Measurements from ENCODE around the gene SSNA1.

SSNA1 gene, protein sequence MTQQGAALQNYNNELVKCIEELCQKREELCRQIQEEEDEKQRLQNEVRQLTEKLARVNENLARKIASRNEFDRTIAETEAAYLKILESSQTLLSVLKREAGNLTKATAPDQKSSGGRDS

DNA sequence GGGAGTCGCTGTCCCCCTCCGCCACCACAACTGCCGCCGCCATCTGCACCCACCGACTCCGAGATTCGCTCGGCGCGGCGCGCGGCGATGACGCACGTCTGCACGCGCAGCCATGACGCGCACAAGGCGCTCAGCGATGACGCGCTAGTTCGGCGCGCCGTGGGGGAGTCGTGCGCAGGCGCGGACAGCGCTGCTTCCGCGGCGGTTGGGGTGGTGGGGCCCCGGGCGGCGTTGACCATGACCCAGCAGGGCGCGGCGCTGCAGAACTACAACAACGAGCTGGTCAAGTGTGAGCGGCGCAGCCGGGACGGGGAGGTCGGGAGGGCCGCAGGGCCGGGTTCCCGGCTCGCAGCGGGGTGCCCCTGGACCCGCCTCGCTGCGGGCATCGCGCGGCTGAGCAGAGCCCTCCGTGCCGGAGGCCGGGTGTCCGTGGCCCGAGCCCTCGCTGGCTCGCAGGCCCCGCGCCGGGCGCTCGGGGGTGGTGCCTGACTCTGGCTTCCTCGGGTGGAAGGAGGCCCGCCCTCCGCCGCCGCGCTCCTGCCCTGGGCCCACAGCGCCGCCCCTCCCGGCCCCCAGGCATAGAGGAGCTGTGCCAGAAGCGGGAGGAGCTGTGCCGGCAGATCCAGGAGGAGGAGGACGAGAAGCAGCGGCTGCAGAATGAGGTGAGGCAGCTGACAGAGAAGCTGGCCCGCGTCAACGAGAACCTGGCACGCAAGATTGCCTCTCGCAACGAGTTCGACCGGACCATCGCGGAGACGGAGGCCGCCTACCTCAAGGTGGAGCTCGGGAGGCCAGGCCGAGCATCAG, at the start of gene SSNA1, which contains the start of gene ANAPC2:
TSS of gene SSNA1 (plus strand) at position 187 of the 807 bp plus-strand sequence. CDS start at position 238, 51 bp downstream.
TSS of gene ANAPC2 (minus strand) at position 71 of the 807 bp plus-strand sequence. CDS start at position 43, 28 bp downstream.
- DNase-seq (ENCODE audit: low read depth) = peak; percentile 88

DNA sequence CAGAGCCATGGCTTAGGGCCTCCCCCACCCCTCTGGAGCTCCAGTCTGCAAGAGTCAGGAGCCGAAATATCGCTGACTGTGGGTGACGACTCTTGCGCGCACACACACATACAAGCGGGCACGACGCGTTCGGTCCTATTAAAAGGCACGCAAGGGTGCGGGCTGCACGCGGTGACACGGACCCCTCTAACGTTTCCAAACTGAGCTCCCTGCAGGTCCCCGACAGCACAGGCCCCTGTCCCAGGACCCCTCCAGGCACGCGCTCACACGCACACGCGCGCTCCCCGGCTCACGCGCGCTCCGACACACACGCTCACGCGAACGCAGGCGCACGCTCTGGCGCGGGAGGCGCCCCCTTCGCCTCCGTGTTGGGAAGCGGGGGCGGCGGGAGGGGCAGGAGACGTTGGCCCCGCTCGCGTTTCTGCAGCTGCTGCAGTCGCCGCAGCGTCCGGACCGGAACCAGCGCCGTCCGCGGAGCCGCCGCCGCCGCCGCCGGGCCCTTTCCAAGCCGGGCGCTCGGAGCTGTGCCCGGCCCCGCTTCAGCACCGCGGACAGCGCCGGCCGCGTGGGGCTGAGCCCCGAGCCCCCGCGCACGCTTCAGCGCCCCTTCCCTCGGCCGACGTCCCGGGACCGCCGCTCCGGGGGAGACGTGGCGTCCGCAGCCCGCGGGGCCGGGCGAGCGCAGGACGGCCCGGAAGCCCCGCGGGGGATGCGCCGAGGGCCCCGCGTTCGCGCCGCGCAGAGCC, 49.6 kb upstream of the SSNA1 start, which contains the start of gene GRIN1:
TSS of gene GRIN1 (plus strand) at position 433 of the 746 bp plus-strand sequence. CDS start 333 bp downstream, outside the sequence.
- DNase-seq (ENCODE audit: low read depth) = no peak

DNA sequence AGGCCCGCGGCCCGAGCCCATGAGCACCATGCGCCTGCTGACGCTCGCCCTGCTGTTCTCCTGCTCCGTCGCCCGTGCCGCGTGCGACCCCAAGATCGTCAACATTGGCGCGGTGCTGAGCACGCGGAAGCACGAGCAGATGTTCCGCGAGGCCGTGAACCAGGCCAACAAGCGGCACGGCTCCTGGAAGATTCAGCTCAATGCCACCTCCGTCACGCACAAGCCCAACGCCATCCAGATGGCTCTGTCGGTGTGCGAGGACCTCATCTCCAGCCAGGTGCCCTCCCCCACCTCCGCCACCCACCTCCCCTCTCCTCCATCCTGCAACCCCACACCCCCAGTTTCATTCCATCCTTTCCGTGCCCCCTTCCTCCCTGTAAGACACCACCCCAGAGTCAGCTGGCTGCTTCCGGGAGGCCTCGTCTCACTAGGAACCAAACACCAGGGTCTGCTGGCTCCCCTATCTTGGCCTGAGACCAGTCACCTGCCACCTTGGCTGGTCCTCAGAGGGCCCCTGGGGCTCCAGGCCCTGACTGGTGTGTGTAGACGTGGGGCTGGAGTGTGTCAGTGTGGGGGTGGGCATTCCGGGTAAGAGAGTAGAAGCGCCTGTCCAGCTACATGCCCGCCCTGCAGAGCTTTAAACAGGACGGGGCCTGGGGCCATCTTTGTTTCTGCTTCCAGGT, 48.9 kb upstream of the SSNA1 start:
- no peak for DNase-seq (ENCODE audit: low read depth)

DNA sequence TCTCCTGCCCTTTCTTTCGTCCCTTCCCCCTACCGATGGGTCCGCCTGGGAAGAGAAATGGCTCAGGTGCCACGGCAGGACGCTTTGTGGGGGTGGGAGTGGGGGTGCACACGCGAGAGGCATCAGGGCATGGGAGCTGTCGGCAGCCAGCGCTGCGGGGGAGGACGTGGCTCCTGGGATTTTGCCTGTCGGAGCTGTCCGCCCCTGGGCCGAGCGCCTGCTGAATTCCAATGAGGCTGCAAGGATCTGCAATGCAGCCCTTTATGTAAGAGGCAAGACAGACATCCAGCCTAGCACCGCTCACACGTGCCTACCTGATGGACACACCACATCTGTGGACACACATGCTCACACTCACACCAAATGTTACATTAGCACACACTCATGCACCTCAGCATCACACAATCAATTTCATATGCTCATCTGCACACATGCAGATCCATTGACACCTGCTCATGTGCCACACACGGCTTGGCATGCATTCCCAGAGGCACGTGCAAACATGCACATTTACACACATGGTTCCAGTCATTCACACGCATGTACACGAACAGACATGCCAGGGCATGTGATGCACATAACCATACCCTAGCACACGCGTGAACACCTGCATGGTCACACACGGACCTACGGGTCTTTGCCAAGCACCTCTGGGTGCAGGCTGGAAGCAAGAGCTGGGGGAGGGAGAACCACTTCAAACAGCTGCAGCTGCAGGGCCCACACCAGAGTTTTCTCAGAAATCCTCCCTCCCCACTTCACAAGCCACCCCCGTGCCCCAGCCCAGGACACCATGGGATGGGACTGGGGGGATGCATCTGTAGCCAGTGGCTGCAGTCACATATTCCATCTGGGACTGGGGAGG, 48.1 kb upstream of the SSNA1 start:
- DNase-seq (ENCODE audit: low read depth) = no peak

DNA sequence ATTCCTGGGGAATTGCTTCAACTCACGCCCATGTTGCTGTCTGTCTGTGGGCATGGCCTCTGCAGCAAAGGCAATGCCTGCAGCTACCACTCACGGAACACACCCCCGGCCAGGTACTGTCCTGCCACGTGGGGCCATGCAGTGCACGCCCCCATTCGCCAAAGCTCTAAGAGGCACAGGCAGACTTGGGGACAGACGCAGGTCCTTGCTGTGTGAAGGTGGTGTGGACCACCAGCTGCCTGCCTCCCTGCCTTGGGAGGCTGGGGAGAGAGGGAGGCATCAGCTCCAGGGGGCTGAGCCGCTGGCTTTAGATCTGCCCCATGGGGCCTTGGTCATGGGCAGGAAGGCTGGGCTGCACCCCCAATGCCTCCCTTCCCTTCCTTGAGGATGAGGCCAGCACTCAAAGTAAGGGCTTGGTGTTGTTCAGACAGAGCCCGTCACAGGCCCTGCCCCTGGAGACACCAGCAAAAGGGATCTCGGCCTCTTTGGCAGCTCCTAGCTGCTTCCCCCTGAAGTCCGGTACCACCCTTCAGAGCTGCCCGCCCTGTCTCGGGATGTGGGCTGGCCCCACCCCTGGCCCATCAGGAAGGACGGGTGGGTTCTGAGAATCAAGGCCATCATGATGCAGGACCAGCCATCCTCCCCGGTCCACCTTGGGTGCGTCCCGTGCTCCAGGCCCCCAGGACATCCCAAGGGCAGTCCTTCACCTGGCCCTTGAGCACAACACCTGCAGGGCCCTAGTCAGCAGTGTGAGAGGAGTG, 47.2 kb upstream of the SSNA1 start:
- no peak for DNase-seq (ENCODE audit: low read depth)

DNA sequence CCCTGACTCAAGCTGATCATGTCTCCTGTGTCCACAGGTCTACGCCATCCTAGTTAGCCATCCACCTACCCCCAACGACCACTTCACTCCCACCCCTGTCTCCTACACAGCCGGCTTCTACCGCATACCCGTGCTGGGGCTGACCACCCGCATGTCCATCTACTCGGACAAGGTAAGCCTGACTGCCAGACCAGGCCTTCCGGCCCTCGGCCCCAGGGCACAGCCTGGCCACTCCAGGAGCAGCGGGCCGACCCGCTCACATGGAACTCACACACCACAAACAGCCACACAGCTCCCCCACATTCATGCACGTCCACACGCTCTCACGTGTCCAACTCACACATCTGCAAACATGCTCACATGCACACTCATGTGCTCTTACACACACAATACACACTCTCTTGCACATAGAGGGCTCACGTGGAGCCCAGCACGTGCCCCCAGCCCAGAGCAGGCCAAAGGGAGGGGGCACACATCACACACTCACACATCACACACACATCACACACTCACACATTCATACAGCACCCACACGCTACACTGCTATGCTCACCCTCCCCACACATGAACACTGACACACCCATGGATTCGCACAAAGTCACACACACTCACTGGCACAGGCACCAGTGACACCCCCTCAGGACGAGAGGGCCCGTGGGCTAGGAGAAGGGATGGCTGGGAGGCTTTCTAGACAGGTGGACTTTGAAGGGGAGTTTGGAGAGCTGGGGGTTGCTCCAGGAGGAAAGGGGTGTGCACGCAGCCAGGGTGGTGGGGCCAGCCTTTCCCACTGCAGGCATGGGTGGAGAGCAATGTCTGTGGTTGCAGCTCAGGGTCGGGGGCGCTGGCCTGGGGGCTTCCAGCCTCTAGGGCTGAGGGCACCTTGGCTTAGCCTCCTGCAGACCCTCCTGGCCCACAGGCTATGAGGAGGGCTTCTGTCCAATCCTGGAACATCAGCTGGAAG, 46.2 kb upstream of the SSNA1 start:
- no peak for DNase-seq (ENCODE audit: low read depth)

DNA sequence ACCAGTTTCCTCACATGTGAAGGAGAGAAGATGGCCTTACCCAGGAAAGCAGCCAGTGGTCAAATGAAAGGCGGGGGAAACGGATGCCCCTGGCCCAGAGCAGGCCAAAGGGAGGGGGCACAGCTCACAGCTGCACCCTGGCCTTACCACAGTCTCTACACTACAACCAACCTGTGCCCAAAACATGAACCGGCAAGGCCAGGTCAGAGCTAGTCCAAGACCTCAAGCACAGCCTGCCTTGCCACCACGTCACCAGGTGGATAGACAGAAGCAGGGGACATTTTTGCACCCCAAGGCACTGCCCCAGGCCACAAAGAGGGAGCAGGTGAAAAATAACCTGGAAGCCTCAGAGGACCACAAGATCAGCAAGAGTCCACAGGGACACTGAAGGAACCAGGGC, 45.0 kb upstream of the SSNA1 start:
- DNase-seq (ENCODE audit: low read depth) = no peak

DNA sequence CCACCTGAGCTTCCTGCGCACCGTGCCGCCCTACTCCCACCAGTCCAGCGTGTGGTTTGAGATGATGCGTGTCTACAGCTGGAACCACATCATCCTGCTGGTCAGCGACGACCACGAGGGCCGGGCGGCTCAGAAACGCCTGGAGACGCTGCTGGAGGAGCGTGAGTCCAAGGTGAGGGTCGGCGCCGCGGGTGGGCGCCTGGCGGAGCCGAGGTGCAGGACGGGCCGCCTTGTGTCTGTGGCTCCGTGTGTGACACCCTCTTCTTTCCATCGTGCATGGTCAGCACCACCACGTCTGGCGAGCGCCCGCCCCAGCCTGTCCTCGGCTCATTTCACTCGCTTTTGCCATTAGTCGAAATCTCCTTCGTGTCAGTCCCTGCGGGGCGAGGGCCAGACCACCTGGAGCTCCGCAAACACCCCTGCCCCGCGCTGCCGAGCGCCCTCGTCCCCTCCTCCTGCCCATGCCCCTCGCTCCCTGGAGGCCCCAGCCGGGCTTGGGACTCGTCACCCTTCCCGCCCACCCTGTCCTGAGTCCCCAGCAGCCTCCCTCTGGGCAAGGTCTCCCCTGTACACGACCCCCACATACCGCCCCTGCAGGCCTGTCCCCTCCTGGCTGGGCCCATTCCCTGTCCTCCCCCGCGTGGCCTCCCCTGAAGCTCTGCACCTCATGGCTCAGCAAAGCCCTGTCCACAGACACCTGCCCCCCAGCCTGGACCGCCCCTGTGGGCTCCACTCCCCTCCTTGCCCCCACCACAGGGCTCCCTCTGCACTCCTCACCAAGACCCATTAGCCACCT, 42.5 kb upstream of the SSNA1 start:
- DNase-seq (ENCODE audit: low read depth) = no peak

DNA sequence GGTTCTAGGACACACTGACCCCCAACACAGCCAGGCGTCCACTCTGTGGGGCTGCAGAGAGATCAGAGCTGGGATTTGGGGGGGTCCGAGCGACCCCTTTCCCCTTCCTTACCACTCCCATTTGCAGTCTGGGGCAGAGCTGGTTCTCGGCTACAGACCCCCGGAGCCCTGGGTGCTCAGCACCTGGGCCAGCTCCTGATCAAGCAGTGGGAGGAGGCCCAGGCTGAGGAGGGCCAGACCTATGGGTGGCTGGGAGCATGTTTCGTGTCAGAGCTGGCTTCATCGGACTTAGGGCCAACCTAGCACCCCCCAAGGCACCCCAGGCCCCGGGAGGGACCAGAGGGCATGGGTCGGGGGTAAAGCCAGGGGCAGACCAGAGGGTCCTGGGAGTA, 42.0 kb upstream of the SSNA1 start:
- DNase-seq (ENCODE audit: low read depth) = no peak

DNA sequence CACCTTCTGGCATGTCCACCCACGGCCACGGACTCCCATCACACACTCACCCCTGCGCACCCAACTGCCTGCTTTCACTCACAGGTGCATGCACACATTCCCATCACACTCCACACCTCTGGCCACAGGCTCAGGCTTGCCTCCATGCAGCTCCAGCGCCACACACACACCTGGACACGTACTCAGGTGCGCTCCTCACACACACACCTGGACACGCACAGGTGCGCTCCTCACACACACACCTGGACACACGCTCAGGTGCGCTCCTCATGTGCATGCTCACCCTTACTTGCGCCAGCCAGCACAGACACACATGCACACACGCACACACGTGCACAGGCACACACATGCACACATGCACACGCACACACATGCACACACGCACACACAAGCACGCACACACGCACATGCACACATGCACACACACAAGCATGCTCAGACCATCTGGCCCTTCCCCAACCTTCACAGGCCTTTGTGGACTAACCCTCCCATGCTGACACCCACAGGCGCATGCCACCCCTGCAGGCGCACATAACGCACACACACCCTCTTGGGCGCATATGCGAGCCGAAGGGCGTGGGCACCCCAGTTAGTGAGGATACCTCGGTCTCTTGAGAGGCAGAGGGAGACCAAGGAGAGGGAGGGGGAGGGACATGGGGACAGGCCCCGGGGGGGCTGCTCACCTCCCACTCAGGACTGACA, 41.2 kb upstream of the SSNA1 start:
- no peak for DNase-seq (ENCODE audit: low read depth)

DNA sequence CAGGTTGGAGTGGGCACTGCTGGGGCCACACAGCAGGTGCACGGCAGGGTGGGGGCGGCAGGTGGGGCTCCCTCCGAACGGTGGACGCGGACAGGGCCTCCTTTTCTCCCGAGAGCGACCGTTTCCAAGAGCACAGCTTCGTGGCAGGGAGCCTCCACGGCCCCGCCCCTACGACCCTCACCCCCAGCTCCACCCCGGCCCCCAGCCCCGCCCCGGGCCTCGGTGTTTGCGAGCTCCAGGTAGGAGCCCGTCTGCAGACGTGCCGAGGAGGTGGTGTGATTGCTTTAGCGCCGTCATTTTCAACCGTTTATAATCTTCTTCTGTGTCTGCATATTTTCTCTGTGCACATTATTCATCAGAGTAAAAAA, 40.7 kb upstream of the SSNA1 start:
- no peak for DNase-seq (ENCODE audit: low read depth)

DNA sequence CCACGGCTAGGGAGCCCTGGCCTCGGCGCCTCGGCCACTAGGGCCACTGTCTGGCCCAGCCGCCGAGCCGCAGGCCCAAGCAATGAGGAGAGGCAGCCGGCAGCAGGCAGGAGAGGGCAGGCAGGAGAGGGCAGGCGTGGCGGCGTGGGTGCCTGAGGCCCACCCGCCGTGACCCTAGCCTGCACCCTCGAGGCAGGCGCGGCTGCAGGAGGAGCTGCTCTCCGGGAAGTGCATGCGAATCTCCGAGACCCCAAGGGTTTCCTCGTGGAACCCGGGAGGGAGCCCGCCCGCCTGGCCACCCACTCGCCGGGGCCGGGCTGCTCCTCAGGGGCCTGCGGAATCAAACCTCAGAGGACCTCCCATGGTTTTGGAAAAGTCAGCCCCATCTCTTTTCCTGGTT, 40.2 kb upstream of the SSNA1 start:
- DNase-seq (ENCODE audit: low read depth) = no peak

DNA sequence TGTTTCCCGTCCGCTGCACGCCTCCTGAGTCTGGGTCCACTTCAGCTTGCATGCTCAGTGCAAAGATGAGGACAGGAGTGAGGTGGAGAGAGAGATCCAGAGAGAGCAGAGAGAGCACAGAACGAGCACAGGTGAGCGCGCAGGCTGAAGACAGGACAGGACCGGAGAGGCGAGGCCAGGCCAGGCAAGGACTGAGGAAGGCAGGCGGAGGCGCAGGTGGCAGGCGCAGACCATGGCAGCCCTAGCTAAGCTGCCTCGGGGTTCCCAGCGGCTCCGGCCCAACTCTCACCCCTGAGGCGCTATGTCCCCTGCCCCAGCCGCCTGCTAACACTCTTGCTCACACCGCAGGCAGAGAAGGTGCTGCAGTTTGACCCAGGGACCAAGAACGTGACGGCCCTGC, 39.8 kb upstream of the SSNA1 start:
- DNase-seq (ENCODE audit: low read depth) = no peak

DNA sequence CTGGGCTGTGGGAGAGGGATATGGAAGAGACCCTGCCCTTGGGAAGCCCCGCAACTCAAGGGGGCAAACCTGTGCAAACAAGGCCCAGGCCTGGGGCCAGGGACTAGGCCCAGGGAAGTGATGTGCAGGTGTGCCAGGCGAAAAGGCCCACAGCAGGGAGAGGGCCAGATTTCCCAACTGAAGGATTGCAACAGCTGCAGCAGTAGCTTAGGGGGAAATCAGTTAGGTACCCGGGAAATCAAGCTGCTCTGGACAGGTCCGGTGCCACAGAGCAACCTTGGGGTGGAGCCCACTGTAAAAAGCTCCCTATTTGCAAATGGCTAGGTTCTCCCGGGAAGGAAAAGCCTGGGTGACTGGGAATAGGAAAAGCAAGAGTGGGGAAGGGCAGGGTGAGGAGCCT, 39.1 kb upstream of the SSNA1 start:
- DNase-seq (ENCODE audit: low read depth) = no peak

DNA sequence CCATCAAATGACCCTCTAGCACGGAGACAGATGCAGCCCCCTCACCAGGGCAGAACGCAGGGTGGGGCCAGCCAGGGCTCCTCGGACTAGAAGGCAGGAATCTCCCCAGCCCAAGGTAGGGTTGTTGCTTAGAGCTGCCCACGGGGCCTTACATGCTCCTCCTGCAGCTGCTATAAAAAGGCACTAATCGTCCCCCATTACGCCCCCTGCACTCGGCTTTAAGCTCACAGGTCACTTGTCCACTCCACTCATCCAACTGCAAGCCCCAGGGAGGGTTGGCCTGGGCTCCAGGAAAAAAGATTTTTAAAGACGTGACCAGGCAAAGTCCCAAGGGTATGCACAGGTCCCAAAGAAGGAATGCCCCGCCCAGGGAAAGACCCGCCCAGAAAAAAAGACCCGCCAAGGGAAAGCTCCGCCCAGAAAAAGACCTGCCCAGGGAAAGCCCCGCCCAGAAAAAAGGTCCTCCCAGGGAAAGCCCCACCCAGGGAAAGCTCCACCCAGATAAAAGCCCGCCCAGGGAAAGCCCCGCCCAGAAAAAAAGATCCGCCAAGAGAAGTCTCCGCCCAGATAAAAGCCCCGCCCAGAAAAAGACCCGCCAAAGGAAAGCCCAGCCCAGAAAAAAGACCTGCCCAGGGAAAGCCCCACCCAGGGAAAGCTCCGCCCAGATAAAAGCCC, 38.4 kb upstream of the SSNA1 start:
- no peak for DNase-seq (ENCODE audit: low read depth)

DNA sequence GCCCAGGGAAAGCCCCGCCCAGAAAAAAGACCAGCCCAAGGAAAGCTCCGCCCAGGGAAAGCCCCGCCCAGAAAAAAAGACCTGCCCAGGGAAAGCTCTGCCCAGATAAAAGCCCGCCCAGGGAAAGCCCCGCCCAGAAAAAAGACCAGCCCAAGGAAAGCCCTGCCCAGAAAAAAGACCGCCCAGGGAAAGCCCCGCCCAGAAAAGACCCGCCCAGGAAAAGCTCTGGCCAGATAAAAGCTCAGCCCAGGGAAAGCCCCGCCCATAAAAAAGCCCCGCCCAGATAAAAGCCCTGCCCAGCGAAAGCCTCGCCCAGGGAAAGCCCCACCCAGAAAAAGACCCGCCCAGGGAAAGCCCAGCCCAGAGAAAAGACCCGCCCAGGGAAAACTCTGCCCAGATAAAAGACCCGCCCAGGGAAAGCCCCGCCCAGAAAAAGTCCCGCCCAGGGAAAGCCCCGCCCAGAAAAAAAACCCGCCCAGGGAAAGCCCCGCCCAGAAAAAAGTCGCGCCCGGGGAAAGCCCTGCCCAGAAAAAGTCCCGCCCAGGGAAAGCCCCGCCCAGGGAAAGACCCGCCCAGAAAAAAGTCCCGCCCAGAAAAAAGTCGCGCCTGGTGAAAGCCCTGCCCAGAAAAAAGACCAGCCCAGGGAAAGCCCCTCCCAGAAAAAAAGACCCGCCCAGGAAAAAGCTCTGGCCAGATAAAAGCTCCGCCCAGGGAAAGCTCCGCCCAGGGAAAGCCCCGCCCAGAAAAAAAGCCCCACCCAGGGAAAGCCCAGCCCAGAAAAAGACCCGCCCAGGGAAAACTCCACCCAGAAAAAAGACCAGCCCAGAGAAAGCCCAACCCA, 37.6 kb upstream of the SSNA1 start:
- DNase-seq (ENCODE audit: low read depth) = no peak

Measured in stimulated activated CD8-positive, alpha-beta memory T cell treated with anti-CD3 and anti-CD28 coated beads, Interleukin-12 subunit alpha, Interleukin-12 subunit beta, amount 100 ng/mL, for 1 hour (primary cell).